GM12865 (cell line): ENCODE data around the gene RINL.

Experiments
- DNase-seq: peaks from one replicate; pipeline ENCODE4 v3.0.0; 2010; ENCODE audit warnings: low read depth
- H3K4me3 ChIP-seq: 2 replicates; pipeline ENCODE4 v1.5.1; 2011; ENCODE audit warnings: mild to moderate bottlenecking, low read depth, low read length, control low read depth
- CTCF ChIP-seq: IDR thresholded peaks from 2 replicates; pipeline ENCODE4 v1.5.1; 2011; ENCODE audit warnings: low read length, control low read depth, low read depth, inconsistent platforms; ENCODE audit not compliant: insufficient read depth; ENCODE audit errors: missing control alignments

RINL gene

GRCh38 chr19:38841787-38842438 is 36.2 kb downstream of the RINL start:
- no peak for TF ChIP-seq CTCF
- DNase-seq = no peak
- no peak overlapping the region for H3K4me3 ChIP-seq

GRCh38 chr19:38841180-38841766 is 36.8 kb downstream of the RINL start:
- TF ChIP-seq CTCF = no peak
- no peak for DNase-seq
- H3K4me3 ChIP-seq = no peak overlapping the region

- no peak for TF ChIP-seq CTCF
- no peak overlapping the region for H3K4me3 ChIP-seq
- DNase-seq = no peak
Observed at GRCh38 chr19:38840583-38840968, 37.5 kb downstream of the RINL start.

GRCh38 chr19:38839816-38840582 is 38.1 kb downstream of the RINL start:
- DNase-seq = no peak
- TF ChIP-seq CTCF = no peak
- no peak overlapping the region for H3K4me3 ChIP-seq

GRCh38 chr19:38838986-38839761 is 38.9 kb downstream of the RINL start:
- no peak overlapping the region for H3K4me3 ChIP-seq
- no peak for TF ChIP-seq CTCF
- no peak for DNase-seq

- no peak for DNase-seq
- no peak overlapping the region for H3K4me3 ChIP-seq
- TF ChIP-seq CTCF = no peak
Observed at GRCh38 chr19:38838208-38838985, 39.7 kb downstream of the RINL start.
